GM21529 (cell line): Measurements from ENCODE around the gene CAVIN1.
"Not testable (repeated sequence)": the region's sequence is repeated elsewhere in the genome, so short reads cannot be mapped to it uniquely, and the experiment has no call there.

Experiments used
- ATAC-seq: cut with Tn5 transposase; IDR thresholded peaks from one replicate; pipeline ENCODE4 v1.9.1; 2021; ENCODE audit not compliant: unreplicated experiment

Gene CAVIN1

DNA sequence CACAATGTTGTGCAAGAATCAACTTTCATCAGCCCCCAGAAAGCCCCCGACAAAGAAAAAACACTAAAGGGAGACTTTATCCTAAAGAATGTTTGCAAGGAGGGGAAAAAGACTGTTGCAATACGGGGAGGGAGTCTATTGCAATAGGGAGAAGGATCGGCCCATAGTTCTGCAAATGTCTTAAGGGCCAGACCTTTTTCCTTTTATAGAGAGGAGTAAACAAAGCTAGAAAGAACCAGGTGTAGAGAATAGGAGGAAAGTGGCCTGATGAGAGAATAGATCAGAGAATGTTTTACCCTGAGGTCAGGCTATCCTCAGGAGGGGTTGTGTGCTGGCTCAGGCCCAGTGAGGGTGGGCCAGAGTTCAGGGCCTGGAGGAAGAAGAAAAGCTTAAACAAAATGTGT is 8.7 kb upstream of the CAVIN1 start:
- no peak for ATAC-seq

GRCh38 chr17:42429726-42430447 is 6.8 kb upstream of the CAVIN1 start:
- ATAC-seq: no peak

DNA sequence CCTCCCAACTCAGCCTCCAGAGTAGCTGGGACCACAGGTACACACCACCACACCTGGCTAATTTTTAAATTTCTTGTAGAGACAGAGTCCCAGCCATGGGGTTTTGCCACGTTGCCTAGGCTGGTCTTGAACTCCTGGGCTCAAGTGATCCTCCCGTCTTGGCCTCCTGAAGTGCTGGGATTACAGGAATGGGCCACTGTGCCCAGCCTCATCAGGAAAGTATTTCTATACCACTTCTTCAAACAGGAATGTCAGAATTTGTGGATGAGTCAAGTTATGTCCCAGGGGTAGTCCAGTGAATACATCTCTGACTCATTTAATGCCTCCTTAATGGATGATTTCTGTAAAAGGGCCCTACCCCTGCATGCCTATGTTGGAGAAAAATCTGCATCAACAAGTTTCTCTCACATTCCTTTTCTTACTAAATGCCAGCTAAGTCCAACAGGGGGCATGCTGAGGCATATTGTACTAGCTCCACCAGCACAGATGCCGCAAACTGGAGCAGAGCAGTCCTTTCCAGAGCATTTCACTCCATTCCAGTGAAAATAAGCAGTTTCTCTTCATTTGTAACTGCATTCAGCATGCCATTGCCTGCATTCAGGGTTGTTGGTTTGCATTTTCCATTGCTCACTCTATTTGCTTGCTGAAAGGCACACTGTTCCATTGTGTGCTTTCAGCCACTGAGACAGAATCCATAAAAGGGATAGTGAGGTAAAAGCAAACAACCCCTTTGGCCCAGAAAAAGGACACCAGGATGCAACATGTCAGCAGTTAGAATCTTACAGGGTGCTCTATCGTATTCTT is 5.3 kb upstream of the CAVIN1 start:
- ATAC-seq: no peak

- ATAC-seq: no peak
Measured at GRCh38 chr17:42424991-42425610, 2.0 kb upstream of the CAVIN1 start.

DNA sequence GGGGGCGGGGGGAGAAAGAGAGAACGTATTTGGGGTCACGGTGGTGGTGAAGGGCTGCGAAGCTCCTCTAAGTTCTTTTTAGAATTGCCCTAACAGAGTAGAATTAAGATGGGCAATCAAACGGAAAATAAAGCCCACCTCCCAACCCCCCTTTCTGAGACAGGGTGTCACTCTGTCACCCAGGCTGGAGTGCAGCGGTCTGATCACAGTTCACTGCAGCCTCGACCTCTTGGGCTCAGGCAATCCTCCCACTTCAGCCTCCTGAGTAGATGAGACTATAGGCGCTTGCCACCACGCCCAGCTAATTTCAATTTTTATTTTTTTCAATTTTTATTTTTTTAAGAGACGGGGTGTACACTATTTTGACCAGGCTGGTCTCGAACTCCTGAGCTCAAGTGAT is 710 bp upstream of the CAVIN1 start:
- ATAC-seq: no peak

DNA sequence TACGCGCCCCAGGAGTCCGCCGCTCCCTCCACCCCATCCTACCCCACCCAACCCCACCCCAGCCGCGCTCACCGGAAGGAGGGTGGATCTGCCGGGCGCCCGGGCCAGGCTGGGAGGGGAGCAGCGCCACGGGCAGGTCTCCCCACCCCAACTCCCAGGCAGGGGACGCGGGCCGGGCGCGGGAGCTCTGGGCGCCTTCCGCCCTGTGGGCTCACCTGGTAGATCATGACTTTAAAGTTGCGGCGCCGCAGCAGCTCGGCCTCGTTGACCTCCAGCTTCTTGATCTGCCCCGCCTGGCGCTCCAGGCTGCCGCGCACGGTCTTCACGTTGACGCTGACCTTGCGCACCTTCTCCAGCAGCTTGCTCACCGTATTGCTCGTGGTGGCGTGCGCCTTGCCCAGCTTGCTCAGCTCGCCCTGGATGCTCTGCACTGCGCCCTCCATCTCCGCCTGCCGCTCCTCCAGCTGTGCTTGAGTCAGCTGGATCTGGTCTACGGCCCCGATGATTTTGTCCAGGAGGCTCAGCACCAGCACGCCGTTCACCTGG is 571 bp downstream of the CAVIN1 start:
- ATAC-seq: no peak

DNA sequence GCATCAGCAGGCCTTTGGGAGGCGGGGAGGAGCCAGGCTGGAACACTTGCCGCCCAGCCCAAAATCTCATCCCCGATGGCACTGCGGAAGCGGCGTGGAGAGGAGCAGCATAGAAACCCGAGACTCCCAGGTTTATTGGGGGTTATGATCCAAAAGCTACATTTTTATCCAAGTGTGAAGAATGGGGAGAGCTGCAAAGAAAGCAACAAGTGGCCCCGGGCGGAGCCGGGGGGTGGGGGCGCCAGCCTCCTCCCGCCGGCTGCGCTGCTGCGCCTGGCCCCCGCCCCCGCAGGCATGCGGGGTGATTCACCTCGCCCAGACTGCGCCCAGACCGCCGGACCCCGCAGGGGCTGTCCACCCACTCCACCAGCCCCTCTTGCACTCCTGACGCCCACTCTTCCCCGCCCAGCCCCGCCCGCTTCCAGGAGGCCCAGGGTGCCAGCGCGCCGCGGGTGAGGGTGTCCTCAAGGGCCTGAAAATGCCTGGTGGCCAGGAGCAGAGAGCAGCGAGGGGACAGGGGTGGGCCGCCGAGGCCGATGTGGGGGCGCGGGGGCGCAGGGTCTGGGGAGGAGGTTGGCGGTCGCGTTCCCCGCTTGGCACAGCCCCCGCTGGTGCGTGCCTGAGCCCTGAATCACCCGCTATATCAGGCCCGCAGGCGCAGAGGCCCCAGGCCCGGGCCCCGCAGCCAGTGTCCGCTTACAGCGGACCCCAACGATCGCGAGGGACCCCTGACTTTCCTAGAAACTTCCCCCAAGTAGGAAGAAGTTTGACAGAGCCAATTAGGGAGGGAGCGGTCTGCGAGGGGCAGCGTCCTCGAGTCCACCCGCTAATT is 1.3 kb downstream of the CAVIN1 start:
- no peak for ATAC-seq

- no peak for ATAC-seq
Measured at GRCh38 chr17:42421136-42421506, 1.9 kb downstream of the CAVIN1 start.

DNA sequence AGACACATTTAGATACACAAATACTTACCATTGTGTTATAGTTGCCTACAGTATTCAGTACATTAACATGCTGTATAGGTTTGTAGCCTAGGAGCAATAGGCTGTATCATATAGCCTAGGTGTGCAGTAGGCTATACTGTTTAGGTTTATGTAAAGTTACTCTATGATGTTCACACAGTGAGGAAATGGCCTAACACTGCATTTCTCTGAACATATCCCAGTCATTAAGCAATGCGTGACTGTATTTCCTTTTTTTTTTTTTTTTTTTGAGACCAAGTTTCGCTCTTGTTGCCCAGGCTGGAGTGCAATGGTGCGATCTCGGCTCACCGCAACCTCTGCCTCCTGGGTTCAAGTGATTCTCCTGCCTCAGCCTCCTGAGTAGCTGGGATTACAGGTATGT is 5.1 kb downstream of the CAVIN1 start:
- not testable (repeated sequence) for ATAC-seq

GRCh38 chr17:42414704-42415409 is 8.2 kb downstream of the CAVIN1 start:
- no peak for ATAC-seq

GRCh38 chr17:42413464-42414040 is 9.5 kb downstream of the CAVIN1 start:
- no peak for ATAC-seq

GRCh38 chr17:42411905-42412679 is 11.0 kb downstream of the CAVIN1 start:
- no peak for ATAC-seq

GRCh38 chr17:42411361-42411760 is 11.7 kb downstream of the CAVIN1 start:
- no peak for ATAC-seq

- no peak for ATAC-seq
Measured at GRCh38 chr17:42410319-42410685, 12.8 kb downstream of the CAVIN1 start.

GRCh38 chr17:42409523-42410318 is 13.3 kb downstream of the CAVIN1 start:
- no peak for ATAC-seq

- no peak for ATAC-seq
Measured at GRCh38 chr17:42408061-42408460, 15.0 kb downstream of the CAVIN1 start.

DNA sequence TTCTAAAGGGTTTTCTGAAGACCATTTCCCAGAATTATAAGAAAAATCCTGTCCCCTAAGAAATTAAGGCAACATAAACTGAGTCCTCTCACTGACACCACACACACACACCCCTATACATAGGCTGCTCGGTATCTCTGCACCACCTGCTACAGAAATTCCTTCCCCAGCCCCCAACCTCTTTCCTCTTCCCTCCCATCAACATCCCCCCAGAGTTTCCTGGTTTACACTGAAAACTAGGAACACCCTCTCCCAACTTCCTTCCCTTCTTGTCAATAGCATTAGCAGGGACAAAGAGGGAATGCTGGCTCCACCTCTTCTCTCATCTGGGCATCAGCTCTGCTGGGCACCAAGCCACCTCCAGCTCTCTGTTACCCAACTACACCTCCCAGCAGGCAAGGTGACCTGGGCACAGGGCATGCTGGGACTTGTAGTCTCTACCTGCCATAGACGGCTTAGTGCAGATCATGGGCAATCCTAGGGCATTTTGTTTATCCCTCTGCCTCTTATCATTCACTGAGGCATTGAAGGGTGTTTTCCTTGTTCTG is 15.7 kb downstream of the CAVIN1 start:
- ATAC-seq: no peak

GRCh38 chr17:42406615-42407288 is 16.3 kb downstream of the CAVIN1 start:
- ATAC-seq: no peak
